Sciatic nerve (tissue), 2 donors: ENCODE data around the gene PRKD1. TPM values are rescaled to one million over a fixed set of nuclear protein-coding genes. Genes with fewer than 3 reads are reported as not detected.

Experiments
- ATAC-seq: fragments of 200-7000 bp; cut with Tn5 transposase; one replicate; pipeline ENCODE4 v1.9.1; 2020; ENCODE audit warnings: mild to moderate bottlenecking, moderate library complexity
- DNase-seq: peaks from one replicate; pipeline ENCODE4 v3.0.0-alpha.2; 2020; ENCODE audit warnings: low spot score
- intact Hi-C: fragments of 100-400 bp; cut with DNase I; formaldehyde crosslinking; loops from one replicate; pipeline ENCODE4 v1.14.2; 2022
- total RNA-seq: library from RNA; stranded (reverse); fragmentation: NEBNext Ultra II Directional; extraction: Animal tissue kit (Norgen Biotek cat#: 25700); gene quantifications from one replicate; pipeline ENCODE4 v1.2.1, GENCODE V29; 2021
- donor health status: DM: no; HTN: no; CAD: no.
- donor health status: DM: no; HTN: no; CAD: no.

PRKD1 gene
- total RNA-seq, 1 donor from 2014 or later, result 34.0 TPM

DNA sequence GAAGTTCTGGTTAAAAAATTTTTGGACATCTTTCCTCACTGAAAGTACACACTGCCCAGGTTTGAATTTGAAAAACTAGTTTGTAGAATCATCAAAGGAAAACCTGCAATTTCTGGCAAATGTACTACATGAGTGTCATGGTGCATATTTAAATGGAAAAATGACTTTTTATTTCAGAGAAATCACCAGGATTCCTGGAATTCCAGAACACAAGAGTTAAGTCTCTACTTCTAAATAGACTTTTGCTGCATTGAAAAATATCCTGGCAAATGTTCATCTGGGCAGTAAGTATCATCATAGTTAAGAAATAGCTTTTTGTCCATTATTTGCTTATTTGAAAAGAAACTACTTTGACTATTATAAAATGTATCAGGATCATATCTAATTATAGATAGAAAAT is 275.1 kb downstream of the PRKD1 start:
- DNase-seq (no peak), ATAC-seq (no peak)
- intact Hi-C loops, result no loop called here

DNA sequence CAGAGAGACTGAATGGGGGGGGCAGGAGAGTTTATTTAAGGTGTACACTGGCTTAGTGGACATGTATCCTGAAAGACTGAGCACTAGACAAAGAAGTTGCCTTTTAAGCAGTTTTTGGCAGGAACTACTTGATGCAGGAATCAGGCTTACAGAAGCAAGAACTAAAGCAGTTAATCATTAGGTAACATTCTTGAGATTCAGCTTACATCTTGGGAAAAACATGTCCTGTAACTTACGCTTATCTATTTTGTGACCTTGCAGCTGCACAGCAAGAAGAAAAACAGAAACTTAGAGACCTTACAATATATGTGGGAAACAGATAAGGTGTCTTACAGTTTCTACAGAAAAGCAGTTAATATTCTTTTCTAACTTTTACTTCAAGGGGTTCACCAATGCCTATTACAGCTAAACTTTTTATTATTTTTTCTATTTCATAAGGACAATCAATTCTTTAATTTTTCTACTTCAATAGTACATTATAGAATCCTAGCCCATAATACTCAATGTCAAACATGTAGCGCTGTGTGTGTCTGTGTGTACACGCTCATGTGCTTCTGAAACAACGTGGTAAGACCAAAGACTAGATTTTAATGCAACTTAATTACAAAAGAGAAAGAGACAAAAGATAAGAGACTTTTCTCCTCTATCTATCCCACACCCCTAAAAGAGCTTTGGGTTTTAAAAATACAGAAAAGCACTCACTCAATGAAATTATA is 276.9 kb downstream of the PRKD1 start:
- intact Hi-C loops, result no loop called here
- ATAC-seq, result no peak
- no peak for DNase-seq

DNA sequence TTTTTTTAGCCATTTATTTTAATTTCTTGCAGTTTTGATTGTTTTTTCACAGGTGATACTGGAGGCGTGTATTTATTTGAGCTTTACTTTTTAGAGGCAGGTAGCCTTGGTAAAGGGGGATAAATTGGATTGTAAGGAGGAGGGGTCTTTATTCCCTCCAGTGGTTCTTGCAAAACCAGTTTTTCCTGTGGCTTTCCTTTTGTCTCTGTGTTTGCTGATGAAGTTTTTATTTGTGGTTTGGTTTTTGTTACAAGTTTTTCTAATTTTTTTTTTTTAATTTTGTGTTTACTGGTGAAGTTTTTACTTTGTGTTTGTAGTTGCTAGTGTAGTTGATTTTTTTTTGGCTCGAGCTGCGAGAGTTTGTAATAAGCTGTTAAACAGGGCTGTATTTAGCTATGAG is 278.5 kb downstream of the PRKD1 start:
- no peak for ATAC-seq
- intact Hi-C loops, result no loop called here
- no peak for DNase-seq

DNA sequence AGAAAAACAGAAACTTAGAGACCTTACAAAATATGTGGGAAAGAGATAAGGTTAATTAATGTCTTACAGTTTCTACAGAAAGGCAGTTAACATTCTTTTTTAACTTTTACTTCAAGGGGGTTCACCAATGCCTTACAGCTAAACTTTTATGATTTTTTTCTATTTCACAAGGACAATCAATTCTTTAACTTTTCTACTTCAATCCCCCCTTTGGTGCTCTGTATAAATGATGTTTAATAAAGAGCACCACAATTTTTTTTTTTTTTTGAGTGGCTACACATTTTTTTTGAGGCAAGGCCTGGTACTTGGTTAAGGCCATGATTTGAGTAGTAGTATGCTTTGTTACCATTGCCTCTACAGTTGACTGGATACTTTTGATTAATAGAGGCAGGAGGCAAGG is 279.6 kb downstream of the PRKD1 start:
- intact Hi-C loops, result no loop called here
- ATAC-seq (no peak), DNase-seq (no peak)

DNA sequence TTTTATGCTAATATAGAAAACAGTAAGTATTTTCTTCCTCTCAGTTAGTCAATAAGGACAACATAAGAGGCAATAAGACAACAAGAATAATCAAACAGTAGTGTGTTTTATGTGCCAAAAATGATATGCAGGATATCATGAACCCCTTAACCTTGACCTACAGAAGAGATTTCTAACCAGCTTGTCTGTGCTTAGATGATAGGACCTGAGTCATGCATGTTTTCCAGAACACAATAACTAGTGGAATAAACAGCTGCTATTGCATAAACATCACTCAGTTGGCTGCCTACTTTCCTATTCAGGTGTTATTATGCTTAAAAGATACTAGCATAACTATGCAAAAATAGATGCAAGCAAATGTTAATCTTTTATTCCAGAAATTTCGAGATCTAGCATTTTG is 282.5 kb downstream of the PRKD1 start:
- DNase-seq (no peak), ATAC-seq (no peak)
- intact Hi-C loops, result no loop called here

DNA sequence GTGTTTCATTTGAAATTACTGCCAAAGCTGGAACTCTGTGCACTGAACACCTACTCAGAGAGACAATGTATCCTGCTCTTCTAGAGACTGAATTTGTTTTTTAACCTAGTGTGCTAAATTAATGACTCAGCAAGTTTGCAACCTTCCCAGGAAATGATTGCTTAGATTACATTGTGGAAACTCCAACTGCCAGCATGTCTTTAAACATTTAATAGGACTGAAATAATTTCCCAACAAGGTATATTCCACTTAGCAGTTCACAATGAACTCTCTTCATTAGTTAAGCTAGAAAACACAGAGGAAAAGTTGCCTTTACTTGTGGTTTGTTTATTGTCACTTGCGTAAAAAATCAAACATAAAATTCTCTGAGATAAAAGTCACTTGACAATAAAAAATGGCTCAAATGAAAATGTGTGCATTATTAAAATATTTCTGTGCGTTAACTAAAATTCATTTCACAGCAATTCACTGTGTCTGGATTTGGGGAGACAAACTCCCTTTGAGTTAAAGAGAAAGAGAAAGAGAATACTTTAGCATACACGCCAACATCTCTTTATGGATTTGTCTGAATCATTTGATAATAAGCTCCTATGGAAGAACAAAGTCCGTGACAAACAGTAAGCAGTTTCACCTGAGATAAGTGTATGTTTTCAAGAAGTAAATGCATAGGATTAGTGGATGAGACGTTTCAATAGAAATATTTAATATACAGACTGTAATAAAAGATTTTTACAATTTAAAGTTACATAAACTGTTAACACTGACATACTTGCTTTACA is 284.0 kb downstream of the PRKD1 start:
- ATAC-seq (no peak), DNase-seq (no peak)
- intact Hi-C loops, result no loop called here

DNA sequence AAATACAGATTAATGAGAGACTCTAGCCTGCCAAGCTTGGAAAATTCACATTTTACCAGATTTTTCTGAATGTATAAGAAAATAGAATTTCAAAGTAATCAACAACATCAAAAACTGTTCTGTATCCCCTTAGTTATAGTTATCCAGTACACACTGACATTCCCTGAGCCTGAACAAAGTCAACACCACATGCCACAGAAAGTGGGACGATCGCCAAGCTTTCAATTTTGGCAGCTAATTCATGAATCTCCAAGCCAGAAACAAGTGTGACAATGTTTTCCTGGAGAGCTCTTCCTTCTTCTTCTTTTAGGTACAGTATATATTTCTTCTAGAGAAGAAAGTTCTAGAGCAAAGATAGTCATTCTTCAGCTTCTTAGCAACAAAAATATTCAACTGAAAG is 290.2 kb downstream of the PRKD1 start:
- DNase-seq (peak; percentile 81), ATAC-seq (peak; percentile 81)
- intact Hi-C loops, result no loop called here

DNA sequence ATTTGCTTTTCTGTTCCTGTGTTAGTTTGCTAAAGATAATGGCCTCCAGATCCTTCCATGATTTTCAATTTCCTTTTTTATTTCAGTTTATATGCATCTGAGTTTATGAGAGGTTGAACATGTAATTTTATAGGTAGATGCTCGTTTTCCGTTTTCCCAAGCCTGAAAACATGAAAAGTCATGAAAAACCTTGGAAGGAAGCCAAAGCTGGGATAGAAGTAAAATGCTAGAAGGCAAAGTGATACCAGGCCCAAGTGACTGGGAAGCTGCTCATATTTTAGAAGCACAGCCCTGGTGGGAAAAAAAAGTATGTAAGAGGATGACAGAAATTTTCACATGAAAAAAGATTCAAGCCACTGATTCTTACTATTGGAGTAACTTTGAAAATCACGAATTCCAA is 290.8 kb downstream of the PRKD1 start:
- intact Hi-C loops, result no loop called here
- ATAC-seq (no peak), DNase-seq (no peak)

DNA sequence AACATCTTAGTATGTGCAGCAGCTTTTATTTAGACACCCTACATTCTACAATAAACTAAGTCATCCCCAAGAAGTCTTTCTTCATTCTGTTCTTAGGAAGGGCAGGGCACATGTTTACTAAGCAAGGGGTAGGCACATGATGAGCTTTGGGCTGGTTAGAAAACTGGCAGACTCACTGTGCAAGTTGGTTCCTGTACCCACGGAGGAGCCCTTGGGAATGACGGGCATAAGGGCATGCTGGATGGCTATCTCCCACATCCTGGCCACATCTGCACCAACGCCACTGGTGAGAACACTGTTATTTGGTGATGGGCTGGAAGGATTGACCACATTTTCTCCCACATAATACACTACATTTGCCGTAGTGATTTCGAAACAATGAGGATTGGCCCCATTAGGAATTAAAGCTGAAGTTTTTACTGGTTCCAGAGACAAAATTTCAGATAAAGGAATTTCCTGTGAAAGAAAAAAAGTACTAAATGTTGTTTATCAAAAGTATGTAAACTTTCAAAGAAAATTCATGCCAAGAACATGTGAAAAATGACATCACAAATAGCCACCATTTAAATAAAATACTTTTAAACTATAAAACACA is 297.0 kb downstream of the PRKD1 start:
- no peak for DNase-seq
- ATAC-seq, result peak; percentile 48
- intact Hi-C loops, result no loop called here

DNA sequence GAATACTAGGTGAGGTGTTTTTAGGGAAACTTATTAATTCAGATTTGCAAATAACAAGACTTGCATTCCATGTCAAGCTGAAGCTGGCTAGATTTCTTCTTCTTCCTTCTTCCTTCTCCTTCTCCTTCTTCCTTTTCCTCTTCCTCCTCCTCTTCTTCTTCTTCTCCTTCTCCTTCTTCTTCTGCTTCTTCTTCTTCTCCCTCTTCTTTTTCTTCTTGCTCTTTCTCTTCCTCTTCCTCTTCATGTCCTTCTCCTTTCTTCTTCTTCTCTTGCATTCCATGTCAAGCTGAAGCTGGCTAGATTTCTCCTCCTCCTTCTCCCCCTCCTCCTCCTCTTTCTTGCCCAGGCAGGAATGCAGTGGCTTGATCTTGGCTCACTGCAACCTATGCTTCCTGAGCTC is 297.8 kb downstream of the PRKD1 start:
- intact Hi-C loops, result no loop called here
- DNase-seq (no peak), ATAC-seq (no peak)

DNA sequence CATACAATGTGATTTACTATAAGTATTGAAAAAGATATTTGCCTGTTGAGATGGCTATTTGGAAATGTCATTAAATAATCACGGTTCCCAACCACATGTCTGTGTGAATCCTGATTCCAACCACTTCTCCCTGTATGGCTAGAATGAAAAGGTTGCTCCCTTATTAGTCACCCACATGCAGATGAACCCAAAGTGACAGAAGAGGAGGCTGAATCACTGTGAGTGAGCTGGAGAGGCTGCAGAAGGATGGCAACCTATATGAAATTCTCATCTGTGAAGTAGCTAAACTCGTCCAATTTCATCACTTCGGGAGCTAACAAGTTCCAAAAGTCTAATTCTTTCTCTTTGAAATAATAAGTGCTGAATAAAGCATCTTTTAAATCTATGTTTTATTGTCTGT is 300.5 kb downstream of the PRKD1 start:
- DNase-seq, result no peak
- intact Hi-C loops, result no loop called here
- ATAC-seq, result no peak

DNA sequence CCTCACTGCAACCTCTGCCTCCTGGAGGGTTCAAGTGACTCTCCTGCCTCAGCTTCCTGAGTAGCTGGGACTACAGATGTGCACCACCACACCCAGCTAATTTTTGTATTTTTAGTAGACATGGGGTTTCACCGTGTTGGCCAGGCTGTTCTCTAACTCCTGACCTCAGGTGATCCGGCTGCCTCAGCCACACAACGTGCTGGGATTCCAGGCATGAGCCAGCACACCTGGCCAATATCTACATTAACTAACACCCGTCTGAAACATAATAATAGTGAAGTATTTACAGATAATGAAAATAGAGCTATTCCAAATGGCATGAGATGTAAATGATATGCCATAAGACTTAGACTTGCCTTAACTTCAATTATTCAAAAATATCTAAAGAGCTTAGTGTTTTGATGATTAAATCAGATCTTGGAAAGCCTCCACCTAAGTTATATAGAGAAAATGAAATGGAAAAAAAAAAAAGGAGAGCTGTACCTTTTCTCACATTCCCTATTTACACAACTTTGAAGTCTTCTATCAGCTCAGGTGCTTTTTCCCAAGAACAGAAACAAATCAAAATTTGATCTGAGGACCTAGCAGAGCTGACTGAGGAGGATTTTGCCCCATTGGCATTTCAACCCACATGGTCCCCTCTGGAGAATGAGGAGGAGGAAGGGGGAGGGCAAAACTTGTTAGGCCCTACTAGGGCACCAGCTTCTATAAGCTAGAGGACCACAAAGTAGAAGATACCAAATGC is 309.2 kb downstream of the PRKD1 start:
- intact Hi-C loops, result no loop called here
- no peak for DNase-seq
- no peak for ATAC-seq

DNA sequence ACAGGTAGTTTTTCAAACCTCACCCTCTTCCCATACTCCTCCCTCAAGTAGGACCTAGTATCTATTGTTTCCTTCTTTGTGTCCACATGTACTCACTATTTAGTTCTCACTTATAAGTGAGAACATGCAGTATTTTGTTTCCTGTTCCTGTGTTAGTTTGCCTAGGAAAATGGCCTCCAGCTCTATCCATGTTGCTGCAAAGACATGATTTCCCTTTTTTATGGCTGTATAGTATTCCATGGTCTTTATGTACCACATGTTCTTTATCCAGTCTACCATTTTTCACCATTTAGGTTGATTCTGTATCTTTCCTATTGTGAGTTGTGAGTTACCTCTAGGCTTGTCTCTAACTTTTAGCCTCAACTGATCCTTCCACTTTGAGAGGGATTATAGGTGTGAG is 310.7 kb downstream of the PRKD1 start:
- intact Hi-C loops, result no loop called here
- ATAC-seq (no peak), DNase-seq (no peak)

DNA sequence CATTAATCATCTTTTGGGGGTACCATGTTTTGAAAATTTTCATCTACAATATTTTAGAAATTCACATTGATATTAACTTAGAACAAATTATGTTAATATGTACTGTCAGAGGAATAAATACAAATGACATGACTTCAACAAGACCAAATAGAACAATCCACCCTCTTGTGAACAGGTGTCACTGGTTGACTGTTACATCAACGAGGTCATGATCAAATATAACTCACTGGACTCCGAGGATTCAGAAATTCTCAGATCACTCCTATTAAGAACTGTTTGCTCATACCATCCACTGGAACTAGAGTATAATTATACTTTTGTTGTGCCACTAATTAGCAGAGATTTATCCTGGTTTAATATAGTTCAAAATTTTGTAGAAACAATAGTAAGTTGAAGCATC is 318.8 kb downstream of the PRKD1 start:
- no peak for DNase-seq
- intact Hi-C loops, result no loop called here
- no peak for ATAC-seq

DNA sequence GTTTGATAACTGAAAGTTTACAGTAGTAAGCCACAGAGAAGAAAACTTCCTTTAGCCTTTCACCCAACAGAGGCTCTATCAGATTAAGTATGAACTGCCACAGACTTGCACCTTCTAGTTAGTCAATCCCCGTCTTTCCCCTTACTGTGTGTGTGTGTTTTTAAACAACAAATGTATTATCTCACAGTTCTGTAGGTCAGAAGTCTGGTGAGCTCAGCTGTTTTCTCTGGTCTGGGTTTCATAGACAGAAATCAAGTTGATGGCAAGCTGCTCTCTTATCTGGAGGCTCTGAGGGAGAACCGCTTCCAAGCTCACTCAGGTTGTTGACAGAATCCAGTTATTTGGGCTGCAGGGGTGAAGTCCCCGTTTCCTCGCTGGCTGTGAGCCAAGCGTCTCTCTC is 320.5 kb downstream of the PRKD1 start:
- no peak for DNase-seq
- intact Hi-C loops, result no loop called here
- no peak for ATAC-seq

DNA sequence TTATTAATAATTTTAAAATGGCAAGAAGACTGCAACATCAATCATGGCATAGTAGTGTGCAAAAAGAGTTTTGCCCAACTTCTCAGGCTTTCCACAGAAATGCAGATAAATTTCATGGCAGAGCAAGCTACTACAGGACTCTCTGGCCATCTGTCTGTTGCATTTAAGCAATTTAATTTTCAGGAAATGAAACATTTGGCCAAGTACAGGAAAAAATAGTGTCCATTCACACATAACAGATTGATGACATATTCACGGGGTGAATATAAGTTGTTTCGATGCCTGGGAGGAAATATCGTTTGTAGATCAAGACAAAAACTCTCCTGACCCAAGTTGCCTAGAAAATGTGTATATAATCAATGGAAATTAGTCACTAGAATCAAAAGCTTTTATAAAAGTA is 324.0 kb downstream of the PRKD1 start:
- intact Hi-C loops, result no loop called here
- DNase-seq (no peak), ATAC-seq (no peak)

DNA sequence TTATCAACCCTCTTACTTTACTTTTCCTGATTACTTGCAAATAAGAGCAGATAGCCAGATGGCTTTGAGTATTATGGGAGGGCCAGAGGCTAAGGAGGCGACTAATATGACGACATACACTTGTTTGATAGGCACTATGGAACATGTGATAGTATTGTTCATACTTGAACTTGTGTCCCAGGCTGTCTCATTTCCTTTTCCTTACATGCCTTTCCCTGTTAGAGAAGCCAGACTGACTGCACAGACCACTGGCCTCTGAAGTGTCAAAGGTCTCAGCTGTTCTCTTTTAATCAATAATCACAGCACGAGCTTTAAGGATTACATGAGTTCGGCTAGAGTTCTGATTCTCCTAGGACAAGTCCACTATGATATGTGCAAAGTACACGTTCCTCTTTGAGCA is 326.0 kb downstream of the PRKD1 start:
- intact Hi-C loops, result no loop called here
- ATAC-seq, result no peak
- DNase-seq, result no peak

DNA sequence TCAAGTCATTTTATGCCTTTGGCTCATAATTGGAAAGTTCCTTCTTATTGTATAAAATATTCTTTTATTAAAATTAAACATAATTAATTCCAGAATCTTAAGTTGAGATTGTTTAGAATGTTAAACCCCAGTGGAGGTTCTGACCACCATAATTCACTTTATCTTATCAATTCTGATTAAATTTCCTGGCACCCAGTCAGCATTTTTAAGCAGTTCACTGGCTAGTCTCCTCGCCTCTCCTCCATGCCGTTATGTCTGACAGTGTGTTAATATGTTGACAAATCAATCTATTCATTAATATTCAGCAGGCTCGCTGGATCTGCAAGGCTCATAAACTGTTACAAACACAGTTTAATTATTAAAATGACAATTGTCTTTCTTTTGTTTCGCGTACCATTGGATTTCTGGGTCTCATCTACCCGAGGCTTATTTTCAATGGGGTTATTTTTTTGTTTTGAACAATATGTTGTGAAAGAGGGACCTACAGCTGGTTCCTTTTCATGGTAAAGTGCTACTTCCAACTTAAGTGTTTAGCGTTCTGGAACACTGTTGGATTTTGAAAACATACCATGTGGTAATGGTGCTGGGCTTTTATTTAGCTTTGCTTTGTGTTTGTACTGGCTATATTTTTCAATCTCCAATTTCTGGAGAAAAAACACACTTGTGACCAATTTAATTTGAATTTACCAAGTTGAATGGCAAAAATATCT is 339.7 kb downstream of the PRKD1 start:
- DNase-seq (no peak), ATAC-seq (no peak)
- intact Hi-C loops, result no loop called here

DNA sequence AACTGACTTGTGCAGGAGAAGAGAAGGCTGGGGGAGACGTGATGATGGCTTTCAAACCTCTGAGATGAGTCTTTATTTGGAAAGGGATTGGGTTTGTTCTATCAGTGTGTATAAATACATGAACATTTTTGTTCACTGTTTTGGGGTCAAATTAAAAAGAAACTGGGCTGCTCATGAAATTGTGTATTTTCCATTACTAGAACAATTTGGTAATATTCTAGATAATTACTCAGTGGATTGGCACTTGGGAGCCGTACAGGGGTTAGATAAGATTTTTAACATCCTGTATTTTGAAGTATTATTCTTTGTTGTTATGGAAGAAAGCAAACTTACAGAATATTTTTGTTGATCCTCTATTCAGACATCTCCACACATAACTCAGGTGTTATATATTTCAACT is 340.6 kb downstream of the PRKD1 start:
- ATAC-seq (no peak), DNase-seq (no peak)
- intact Hi-C loops, result no loop called here
